ENCODE data around the gene LTBP3.
"Not testable (repeated sequence)": the region's sequence is repeated elsewhere in the genome, so short reads cannot be mapped to it uniquely, and the experiment has no call there.

- TF ChIP-seq CTCF (IDR thresholded peaks at IDR 0.05; ENCODE audit: low read depth, low read length, missing input control); REST (IDR thresholded peaks at IDR 0.05); GABPA (IDR thresholded peaks at IDR 0.05 in 1 of 2, conservative IDR thresholded peaks at IDR 0.05 in 1 of 2); FOXA1 (IDR thresholded peaks at IDR 0.05); JUND (IDR thresholded peaks at IDR 0.05); HNF4G (IDR thresholded peaks at IDR 0.05); MAX (IDR thresholded peaks at IDR 0.05); RXRA (IDR thresholded peaks at IDR 0.05); TAF1 (conservative IDR thresholded peaks at IDR 0.05); YY1 (IDR thresholded peaks at IDR 0.05); EGR1 (IDR thresholded peaks at IDR 0.05; ENCODE audit: low read depth in 2 of 2); SP1 (IDR thresholded peaks at IDR 0.05): not testable (repeated sequence)
Measured at GRCh38 chr11:65518941-65519549, 39.1 kb downstream of the LTBP3 start.

Measured in liver (tissue), 3 donors.